Activated CD4-positive, alpha-beta memory T cell treated with anti-CD3 and anti-CD28 coated beads, Interleukin-2, amount 10 ng/mL, durations not matched to agents 7 days and 5 days (primary cell): Measurements from ENCODE around the gene BANP. TPM values are rescaled to one million over a fixed set of nuclear protein-coding genes. Genes with fewer than 3 reads are reported as not detected.
A peak's percentile ranks its signal among the peaks of the same experiment; 100 is the strongest.
"Not testable (repeated sequence)": the region's sequence is repeated elsewhere in the genome, so short reads cannot be mapped to it uniquely, and the experiment has no call there.

Experiments
- CTCF ChIA-PET: fragments of 350-600 bp; sonication (Branson Sonifier 250); formaldehyde crosslinking; loops from one replicate; lab custom pipeline; 2021; ENCODE audit warnings: antibody characterized with exemption, inconsistent platforms; lab: Charles Lee
- POLR2A ChIA-PET: fragments of 350-600 bp; sonication (Branson Sonifier 250); formaldehyde crosslinking; loops from one replicate; lab custom pipeline; 2021; ENCODE audit warnings: antibody characterized with exemption; lab: Charles Lee
- DNase-seq: peaks from one replicate; pipeline ENCODE4 v3.0.0-alpha.2; 2020
- H3K27ac Mint-ChIP-seq: one replicate; pipeline ENCODE4 v1.8.0; 2021; ENCODE audit warnings: mild to moderate bottlenecking, mixed read lengths
- H3K27me3 Mint-ChIP-seq: one replicate; pipeline ENCODE4 v1.8.0; 2021; ENCODE audit warnings: mixed read lengths
- H3K36me3 Mint-ChIP-seq: one replicate; pipeline ENCODE4 v1.8.0; 2021; ENCODE audit warnings: low read depth, mixed read lengths
- H3K4me1 Mint-ChIP-seq: one replicate; pipeline ENCODE4 v1.8.0; 2021; ENCODE audit warnings: mixed read lengths
- H3K4me3 Mint-ChIP-seq: one replicate; pipeline ENCODE4 v1.8.0; 2021; ENCODE audit warnings: mild to moderate bottlenecking, mixed read lengths
- H3K9me3 Mint-ChIP-seq: one replicate; pipeline ENCODE4 v1.8.0; 2021; ENCODE audit warnings: mixed read lengths
- total RNA-seq, 2 experiments: library from RNA; stranded (reverse); gene quantifications; one replicate each; pipeline ENCODE4 v1.2.3, GENCODE V29; 2021

Gene BANP, protein sequence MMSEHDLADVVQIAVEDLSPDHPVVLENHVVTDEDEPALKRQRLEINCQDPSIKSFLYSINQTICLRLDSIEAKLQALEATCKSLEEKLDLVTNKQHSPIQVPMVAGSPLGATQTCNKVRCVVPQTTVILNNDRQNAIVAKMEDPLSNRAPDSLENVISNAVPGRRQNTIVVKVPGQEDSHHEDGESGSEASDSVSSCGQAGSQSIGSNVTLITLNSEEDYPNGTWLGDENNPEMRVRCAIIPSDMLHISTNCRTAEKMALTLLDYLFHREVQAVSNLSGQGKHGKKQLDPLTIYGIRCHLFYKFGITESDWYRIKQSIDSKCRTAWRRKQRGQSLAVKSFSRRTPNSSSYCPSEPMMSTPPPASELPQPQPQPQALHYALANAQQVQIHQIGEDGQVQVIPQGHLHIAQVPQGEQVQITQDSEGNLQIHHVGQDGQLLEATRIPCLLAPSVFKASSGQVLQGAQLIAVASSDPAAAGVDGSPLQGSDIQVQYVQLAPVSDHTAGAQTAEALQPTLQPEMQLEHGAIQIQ
- 10 to 100 TPM; 33.6 to 38.9 TPM for total RNA-seq

DNA sequence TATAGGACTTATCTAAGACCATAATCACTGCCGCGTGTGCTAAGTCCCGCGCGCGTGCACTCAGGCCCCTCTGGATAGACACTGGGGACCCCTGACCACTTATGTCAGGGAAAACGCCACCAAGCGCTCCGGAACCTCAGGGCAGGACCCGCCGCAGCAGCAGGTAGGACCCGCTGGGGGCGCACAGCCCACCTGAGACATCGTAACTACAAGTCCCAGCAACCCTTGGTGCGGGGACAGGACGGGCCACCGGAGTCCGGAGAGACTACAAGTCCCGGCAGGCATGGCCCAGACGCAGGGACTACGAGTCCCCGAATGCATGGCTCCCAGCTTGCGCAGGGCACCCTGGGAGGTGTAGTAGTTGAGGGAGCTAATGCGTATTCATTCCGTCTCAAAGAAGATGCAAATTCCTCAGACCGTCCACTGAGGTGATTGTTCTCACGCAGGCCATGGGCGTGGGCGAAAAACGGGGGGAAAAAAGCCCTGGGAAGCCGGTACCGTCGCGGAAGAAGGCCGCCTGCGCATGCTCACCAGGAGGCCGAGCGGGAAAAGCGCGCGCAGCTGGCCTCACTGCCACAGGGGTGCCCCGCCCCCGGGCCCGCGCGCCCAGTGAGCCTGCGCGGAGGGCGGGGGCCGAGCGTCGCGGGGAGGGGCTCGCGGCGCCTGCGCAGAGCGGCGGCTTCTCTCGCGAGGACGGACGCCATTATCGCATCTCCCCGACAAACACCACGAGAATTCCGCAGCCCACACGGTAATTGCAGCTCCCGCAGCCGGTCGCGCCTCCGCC is at the start of gene BANP:
TSS of gene BANP (plus strand) at position 670 of the 787 bp plus-strand sequence. CDS start 23,682 bp downstream, outside the sequence.
- ChIA-PET CTCF (interaction anchor here (0.8 to 1.9 kb wide), 8 partner anchors 10 to 487 kb away, joined by 3 to 15 read pairs (median 4); partner anchors contain the start of gene KLHDC4), POLR2A (interaction anchor here (0.8 to 4.0 kb wide), 17 partner anchors 10 to 619 kb away, joined by 3 to 34 read pairs (median 4); partner anchors contain the start of genes FBXO31, KLHDC4, SLC7A5 and ZC3H18)
- Mint-ChIP-seq H3K27me3 (no peaks in the 10 kb centered on the region), H3K27ac (peak within 1 kb of the TSS; percentile 99), H3K4me1 (peaks cover 66% of the 10 kb centered on the region), H3K4me3 (peak within 1 kb of the TSS; percentile 98), H3K9me3 (no peaks in the 10 kb centered on the region), H3K36me3 (peaks cover 27% of the 10 kb centered on the region)
- DNase-seq, result peak; percentile 97

DNA sequence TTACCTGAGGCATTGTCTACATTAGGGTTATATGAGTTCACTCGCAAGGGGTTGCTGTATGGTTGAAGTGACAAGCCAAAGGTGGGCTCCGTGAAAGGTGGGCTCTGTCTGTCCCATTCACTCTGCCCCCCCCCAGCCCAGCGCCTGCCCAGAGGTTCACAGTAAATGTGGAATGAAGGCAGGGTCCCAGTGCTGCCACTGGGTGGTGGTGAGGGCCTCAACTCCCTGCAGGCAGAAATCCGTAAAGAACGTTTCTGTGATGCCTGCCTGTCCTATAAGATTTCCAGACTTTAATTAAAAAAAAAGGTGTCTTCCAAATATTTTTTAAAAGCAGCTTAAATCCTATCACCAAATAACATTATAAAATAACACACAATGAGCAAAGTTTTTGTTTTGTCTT is 46.3 kb upstream of the BANP start:
- H3K36me3 Mint-ChIP-seq, DNase-seq, H3K4me3 Mint-ChIP-seq, H3K9me3 Mint-ChIP-seq, POLR2A ChIA-PET, H3K27ac Mint-ChIP-seq, H3K27me3 Mint-ChIP-seq: not testable (repeated sequence)
- CTCF ChIA-PET, result interaction anchor here (1.5 to 2.6 kb wide), 4 partner anchors 9 to 126 kb away, joined by 3 to 11 read pairs (median 8); no protein-coding TSS in a partner anchor
- peaks cover 34% of the 10 kb centered on the region for H3K4me1 Mint-ChIP-seq

DNA sequence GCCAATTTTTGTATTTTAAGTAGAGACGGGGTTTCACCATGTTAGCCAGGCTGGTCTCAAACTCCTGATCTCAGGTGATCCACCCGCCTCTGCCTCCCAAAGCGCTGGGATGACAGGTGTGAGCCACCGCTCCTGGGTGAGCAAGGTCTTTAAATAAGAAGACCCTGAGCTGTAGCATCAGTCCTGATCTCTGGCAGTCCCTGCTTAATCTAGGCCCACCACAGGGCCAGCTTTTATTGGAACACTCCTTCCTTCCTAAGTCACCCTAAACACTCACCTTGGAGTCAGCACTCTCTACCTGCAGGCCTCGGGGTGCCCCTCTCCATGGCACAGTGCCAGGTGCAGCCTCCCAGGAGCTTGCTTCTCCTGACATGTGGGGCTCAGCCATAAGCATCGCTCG is 45.7 kb upstream of the BANP start:
- H3K4me3 Mint-ChIP-seq, H3K27ac Mint-ChIP-seq, H3K27me3 Mint-ChIP-seq, H3K36me3 Mint-ChIP-seq, DNase-seq, H3K9me3 Mint-ChIP-seq: not testable (repeated sequence)
- ChIA-PET CTCF (interaction anchor here (1.9 to 3.7 kb wide), 4 partner anchors 10 to 126 kb away, joined by 7 to 23 read pairs (median 10); no protein-coding TSS in a partner anchor), POLR2A (interaction anchor here (0.8 to 1.4 kb wide), 3 partner anchors 8 to 127 kb away, joined by 3 to 5 read pairs (median 3); no protein-coding TSS in a partner anchor)
- peaks cover 31% of the 10 kb centered on the region for H3K4me1 Mint-ChIP-seq

DNA sequence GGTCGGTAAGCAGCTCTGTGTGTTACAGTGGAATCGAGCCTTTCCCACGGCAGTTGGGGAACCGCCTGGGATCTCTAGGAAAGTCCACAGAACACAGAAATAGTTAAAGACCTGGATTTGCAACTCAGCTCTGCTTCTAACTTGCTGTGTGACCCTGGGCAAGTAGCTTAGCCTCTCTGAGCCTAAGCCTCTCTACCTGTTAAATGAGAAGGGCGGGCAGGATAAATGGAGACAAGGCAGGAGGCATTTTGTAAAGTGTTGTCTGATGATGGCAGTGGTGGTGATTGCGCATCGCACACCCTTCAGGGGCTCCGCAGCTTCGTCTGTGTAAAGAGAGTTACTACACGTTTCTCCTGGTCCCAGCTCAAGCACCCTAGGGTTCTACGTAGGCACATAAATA is 43.1 kb upstream of the BANP start:
- H3K9me3 Mint-ChIP-seq, H3K27me3 Mint-ChIP-seq, H3K4me3 Mint-ChIP-seq, H3K27ac Mint-ChIP-seq, DNase-seq, H3K36me3 Mint-ChIP-seq: not testable (repeated sequence)
- CTCF ChIA-PET, result interaction anchor here (0.8 to 6.0 kb wide), 8 partner anchors 11 to 128 kb away, joined by 3 to 45 read pairs (median 8); no protein-coding TSS in a partner anchor
- POLR2A ChIA-PET, result interaction anchor here (1.1 to 1.7 kb wide), 4 partner anchors 13 to 129 kb away, joined by 4 to 7 read pairs (median 6); no protein-coding TSS in a partner anchor
- peaks cover 23% of the 10 kb centered on the region for H3K4me1 Mint-ChIP-seq

DNA sequence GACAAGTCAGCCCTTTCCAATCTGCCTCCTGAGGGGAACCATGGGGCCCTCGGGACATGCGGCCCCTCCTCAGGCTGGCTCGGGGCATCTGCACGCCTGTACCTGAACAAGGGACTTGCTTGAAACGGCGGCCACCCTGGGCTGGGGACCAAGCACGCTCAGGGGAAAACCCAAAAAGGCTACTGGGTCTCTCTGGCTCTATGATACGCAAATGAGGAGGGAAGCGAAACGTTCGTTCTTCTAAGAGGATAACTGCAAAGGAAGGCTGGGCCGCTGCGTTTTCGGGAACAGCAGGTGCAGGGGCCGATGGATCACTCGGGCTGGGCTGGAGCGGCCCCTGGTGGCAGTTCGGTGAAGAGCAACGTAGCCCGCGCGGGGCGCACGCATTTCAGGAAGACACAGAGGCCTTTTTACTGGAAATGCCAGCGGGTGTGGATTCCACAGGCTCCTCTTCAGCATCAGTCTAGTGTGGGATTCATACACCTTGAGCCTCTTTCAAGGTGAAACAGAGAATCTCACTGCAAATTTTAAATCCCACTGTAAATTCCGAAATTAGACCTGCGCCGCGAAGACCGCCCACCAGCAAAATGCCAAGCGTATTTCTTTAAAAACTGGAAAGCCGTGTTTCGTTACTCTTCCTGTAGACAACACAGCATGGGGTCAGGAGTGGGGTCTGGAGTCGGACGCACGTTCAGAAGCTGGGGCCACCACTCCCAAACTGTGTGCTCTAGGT is 41.9 kb upstream of the BANP start:
- CTCF ChIA-PET, result interaction anchor here (0.8 to 6.0 kb wide), 15 partner anchors 8 to 132 kb away, joined by 3 to 45 read pairs (median 5); no protein-coding TSS in a partner anchor
- H3K4me3 Mint-ChIP-seq, result not testable (repeated sequence)

DNA sequence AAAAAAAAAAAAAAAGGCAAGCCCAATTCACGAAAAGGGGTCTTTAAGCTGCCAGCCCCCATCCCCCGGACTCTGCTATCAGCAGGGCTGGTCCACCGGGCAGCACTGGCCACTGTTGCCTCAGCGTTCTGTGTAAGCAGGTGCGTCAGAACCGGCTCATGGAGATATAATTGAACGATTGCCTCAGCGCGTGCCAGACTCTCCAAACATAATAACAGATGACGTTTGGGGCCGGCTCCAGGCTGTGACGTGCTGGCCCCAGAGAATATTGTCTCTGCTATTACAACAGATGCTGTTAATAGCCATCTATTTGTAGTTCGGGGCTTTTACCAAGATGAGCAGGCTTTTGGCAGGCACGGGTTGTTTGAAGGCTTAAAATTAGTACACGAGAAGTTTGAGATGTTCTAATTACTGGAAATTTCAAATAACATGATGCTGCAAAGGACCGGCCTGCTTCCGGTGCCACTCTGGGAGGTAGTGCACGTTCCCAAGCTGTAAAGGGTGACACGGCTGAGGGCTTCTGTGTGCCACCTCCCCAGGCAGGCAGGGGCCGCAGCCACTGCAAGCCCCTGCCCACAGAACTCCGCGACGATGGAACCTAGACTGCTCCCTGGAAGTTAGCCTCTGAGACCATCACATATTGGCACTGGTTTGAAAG is 40.0 kb upstream of the BANP start:
- H3K4me3 Mint-ChIP-seq, POLR2A ChIA-PET, H3K9me3 Mint-ChIP-seq, H3K27ac Mint-ChIP-seq, H3K36me3 Mint-ChIP-seq, H3K27me3 Mint-ChIP-seq, DNase-seq: not testable (repeated sequence)
- peaks cover 12% of the 10 kb centered on the region for H3K4me1 Mint-ChIP-seq
- CTCF ChIA-PET, result interaction anchor here (1.3 to 6.0 kb wide), 5 partner anchors 12 to 131 kb away, joined by 4 to 45 read pairs (median 4); no protein-coding TSS in a partner anchor

More for the DNA sequence above, 41.9 kb upstream of the BANP start:
- H3K4me1 Mint-ChIP-seq, result peaks cover 19% of the 10 kb centered on the region
- peak overlapping the region; percentile 65 for H3K27ac Mint-ChIP-seq
- POLR2A ChIA-PET, result interaction anchor here (1.1 to 1.7 kb wide), 4 partner anchors 14 to 130 kb away, joined by 4 to 7 read pairs (median 6); no protein-coding TSS in a partner anchor
- DNase-seq, result peak; percentile 87
- H3K36me3 Mint-ChIP-seq, H3K27me3 Mint-ChIP-seq, H3K9me3 Mint-ChIP-seq: not testable (repeated sequence)

DNA sequence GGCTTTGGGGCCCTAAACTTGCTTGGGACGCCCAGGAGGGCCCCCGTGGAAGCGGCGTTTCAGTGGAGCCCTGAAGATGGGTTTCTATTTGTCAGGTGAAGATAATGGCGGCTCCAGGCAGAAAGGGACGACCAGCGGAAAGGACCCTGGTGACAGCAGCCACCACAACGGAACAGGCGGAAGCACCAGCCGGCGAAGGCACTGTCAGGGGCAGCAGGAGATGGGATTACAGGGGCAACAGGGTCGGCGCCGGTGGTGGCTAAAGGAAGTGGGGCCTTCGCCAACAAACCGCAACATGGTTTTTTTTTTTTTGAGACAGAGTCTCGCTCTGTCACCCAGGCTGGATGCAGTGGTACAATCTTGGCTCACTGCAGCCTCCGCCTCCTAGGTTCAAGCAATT is 38.5 kb upstream of the BANP start:
- DNase-seq, H3K27me3 Mint-ChIP-seq, H3K27ac Mint-ChIP-seq, POLR2A ChIA-PET, H3K36me3 Mint-ChIP-seq, H3K4me3 Mint-ChIP-seq, H3K9me3 Mint-ChIP-seq, H3K4me1 Mint-ChIP-seq: not testable (repeated sequence)
- CTCF ChIA-PET, result interaction anchor here (2.1 kb wide), 1 partner anchor 134 kb away, joined by 7 read pairs; no protein-coding TSS in a partner anchor

DNA sequence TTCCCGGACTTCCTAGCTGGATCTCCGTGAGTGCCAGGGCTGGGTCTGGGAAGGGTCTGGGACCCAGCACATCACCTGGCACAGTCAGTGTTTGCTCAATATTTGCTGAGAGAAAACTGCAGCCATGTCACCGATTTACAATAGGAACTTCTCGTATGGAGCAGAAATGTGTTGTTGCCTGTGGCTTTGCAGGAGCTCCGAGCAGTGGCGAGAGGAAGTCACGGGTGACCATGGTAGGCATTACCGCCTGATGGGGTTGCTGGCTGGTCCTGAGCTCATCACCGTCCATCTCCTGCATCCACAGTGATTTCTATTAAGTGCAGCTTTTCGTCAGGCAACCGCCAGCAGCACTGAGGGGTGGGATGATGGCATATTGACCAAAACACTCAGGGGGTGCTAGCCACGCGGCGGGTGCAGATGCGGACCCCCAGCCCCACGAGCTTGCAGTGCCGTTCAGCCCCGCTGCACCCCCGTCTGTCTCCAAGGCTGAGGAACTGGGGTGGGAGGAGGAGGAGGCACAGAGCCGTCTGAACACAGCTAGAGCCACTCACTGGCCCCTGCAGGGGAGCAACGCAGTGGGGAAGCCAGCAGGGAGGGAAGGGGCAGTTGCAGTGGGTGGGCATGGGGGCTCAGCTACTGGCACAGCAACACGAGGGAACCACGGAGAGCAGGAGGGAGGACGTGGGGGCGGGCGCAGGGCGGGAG is 37.1 kb upstream of the BANP start:
- H3K27ac Mint-ChIP-seq, H3K4me1 Mint-ChIP-seq, H3K27me3 Mint-ChIP-seq, DNase-seq, H3K4me3 Mint-ChIP-seq, H3K9me3 Mint-ChIP-seq, H3K36me3 Mint-ChIP-seq: not testable (repeated sequence)
- CTCF ChIA-PET, result interaction anchor here (0.6 to 2.1 kb wide), 5 partner anchors 38 to 135 kb away, joined by 3 to 7 read pairs (median 5); no protein-coding TSS in a partner anchor
- POLR2A ChIA-PET, result interaction anchor here (1.1 kb wide), 1 partner anchor 141 kb away, joined by 3 read pairs; no protein-coding TSS in a partner anchor

DNA sequence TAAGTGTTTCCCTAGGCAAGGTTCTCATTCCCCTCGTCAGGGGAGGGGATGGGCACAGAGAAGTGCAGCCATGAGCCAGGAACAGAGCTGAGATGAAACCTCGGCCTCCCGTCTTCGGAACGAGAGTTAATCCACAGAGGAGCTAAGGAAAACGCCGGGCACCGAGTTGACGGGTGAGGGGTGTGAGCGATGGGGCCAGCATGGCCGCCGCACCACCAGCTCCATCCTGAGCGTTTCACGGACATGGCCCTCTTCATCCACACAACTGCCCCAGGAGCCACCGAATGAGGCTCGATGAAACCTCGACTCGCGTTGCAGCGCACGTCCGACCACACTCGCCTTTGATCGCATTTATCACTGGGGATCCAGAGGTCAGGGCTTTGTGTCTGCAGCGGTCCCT is 36.4 kb upstream of the BANP start:
- Mint-ChIP-seq H3K4me3 (no peak overlapping the region), H3K27me3 (peaks cover 10% of the 10 kb centered on the region), H3K9me3 (no peaks in the 10 kb centered on the region), H3K4me1 (peaks cover 4% of the 10 kb centered on the region), H3K27ac (no peak overlapping the region), H3K36me3 (no peaks in the 10 kb centered on the region)
- ChIA-PET POLR2A (interaction anchor here (1.1 kb wide), 1 partner anchor 142 kb away, joined by 3 read pairs; no protein-coding TSS in a partner anchor), CTCF (interaction anchor here (0.6 to 1.6 kb wide), 4 partner anchors 39 to 136 kb away, joined by 4 to 6 read pairs (median 5); no protein-coding TSS in a partner anchor)
- DNase-seq, result no peak

DNA sequence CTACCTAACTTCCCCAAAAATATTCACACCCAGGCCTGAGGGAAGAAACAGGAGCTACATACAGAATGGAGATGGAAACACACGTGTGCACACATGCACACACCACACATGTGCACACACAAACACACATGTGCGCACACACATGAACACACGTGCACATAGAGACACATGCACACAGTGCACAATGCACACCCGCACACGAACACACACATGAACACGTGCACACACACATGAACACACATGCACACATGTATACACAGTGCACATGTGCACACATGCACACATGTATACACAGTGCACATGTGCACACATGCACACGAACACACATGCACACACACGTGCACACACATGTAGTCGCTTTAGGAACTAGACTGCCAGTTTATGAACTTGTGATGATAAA is 33.7 kb upstream of the BANP start:
- no peak overlapping the region for H3K27ac Mint-ChIP-seq
- CTCF ChIA-PET, result interaction anchor here (0.6 kb wide), 1 partner anchor 46 kb away, joined by 3 read pairs; no protein-coding TSS in a partner anchor

DNA sequence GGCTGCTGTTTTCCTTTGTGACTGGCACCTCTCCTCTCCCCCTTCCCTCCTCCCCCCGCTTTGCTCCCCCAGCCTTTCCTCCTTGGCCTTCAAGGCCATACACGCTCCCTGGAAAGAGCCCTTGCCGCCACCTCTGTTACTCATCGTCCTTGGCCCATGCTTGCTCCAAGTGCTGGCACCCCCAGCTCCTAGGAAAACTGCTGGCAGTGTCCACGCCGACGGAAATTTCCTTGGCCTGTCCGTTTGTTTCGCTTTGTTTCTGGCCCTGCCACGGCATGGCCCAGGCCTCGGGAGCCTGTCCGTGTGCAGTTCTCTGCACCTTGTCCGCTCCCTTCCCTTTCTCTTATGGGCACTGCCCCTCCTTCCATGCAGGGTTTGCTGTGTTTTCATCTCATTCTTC is 32.9 kb upstream of the BANP start:
- CTCF ChIA-PET, result no interaction called here
- H3K4me1 Mint-ChIP-seq, result peaks cover 4% of the 10 kb centered on the region
- no peak overlapping the region for H3K4me3 Mint-ChIP-seq
- H3K27me3 Mint-ChIP-seq, result peaks cover 6% of the 10 kb centered on the region
- no peaks in the 10 kb centered on the region for H3K9me3 Mint-ChIP-seq
- POLR2A ChIA-PET, result no interaction called here
- DNase-seq, result no peak
- no peak overlapping the region for H3K27ac Mint-ChIP-seq
- no peaks in the 10 kb centered on the region for H3K36me3 Mint-ChIP-seq

More for the DNA sequence above, 33.7 kb upstream of the BANP start:
- POLR2A ChIA-PET, result no interaction called here
- Mint-ChIP-seq H3K4me1 (peaks cover 4% of the 10 kb centered on the region), H3K9me3 (no peaks in the 10 kb centered on the region), H3K27me3 (peaks cover 8% of the 10 kb centered on the region), H3K4me3 (no peak overlapping the region), H3K36me3 (no peaks in the 10 kb centered on the region)
- no peak for DNase-seq
